ENCODE measurements around the gene DIAPH3. TPM values are rescaled to one million over a fixed set of nuclear protein-coding genes. Genes with fewer than 3 reads are reported as not detected.

DIAPH3 gene
- total and polyA plus RNA-seq, 2 of the 8 experiments (the other 6 are each of a cell fraction or from before 2014, with no cell fraction given), result 8.0 to 30.8 TPM

- TF ChIP-seq CHD7 (IDR thresholded peaks at IDR 0.05; ENCODE audit: insufficient replicate concordance, low read length) (no peak), SRF (IDR thresholded peaks at IDR 0.05; ENCODE audit: low read depth, low read length) (no peak), PHF8 (conservative IDR thresholded peaks at IDR 0.05; ENCODE audit: low read depth, low read length) (no peak)
Observed at GRCh38 chr13:59890054-59890453, 273.7 kb downstream of the DIAPH3 start (continued).

Data from H1 (cell line).